Panc1 (cell line): ENCODE measurements around the gene ADGRV1.

Source experiments
- TCF7L2 ChIP-seq: IDR thresholded peaks from 2 replicates; pipeline ENCODE4 v1.6.1; 2011; ENCODE audit warnings: mild to moderate bottlenecking, low read depth, low read length, inconsistent platforms
- TF ChIP-seq, protein P1 (sequence below), 2 experiments: IDR thresholded peaks; 2 replicates each; pipeline ENCODE4 v1.6.1; 2011 to 2012; ENCODE audit warnings: low read depth in 2 of 2, control low read depth in 1 of 2, low read length in 1 of 2, mild to moderate bottlenecking in 1 of 2, moderate library complexity in 1 of 2; ENCODE audit not compliant: insufficient read depth in 1 of 2

GRCh38 chr5:91018200-91018599 lies 459.6 kb downstream of the ADGRV1 start:
- no peak for TF ChIP-seq TCF7L2
- TF ChIP-seq, protein P1, sequence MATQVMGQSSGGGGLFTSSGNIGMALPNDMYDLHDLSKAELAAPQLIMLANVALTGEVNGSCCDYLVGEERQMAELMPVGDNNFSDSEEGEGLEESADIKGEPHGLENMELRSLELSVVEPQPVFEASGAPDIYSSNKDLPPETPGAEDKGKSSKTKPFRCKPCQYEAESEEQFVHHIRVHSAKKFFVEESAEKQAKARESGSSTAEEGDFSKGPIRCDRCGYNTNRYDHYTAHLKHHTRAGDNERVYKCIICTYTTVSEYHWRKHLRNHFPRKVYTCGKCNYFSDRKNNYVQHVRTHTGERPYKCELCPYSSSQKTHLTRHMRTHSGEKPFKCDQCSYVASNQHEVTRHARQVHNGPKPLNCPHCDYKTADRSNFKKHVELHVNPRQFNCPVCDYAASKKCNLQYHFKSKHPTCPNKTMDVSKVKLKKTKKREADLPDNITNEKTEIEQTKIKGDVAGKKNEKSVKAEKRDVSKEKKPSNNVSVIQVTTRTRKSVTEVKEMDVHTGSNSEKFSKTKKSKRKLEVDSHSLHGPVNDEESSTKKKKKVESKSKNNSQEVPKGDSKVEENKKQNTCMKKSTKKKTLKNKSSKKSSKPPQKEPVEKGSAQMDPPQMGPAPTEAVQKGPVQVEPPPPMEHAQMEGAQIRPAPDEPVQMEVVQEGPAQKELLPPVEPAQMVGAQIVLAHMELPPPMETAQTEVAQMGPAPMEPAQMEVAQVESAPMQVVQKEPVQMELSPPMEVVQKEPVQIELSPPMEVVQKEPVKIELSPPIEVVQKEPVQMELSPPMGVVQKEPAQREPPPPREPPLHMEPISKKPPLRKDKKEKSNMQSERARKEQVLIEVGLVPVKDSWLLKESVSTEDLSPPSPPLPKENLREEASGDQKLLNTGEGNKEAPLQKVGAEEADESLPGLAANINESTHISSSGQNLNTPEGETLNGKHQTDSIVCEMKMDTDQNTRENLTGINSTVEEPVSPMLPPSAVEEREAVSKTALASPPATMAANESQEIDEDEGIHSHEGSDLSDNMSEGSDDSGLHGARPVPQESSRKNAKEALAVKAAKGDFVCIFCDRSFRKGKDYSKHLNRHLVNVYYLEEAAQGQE (IDR thresholded peaks at IDR 0.05; ENCODE audit: insufficient read depth in 1 of 2, low read depth in 2 of 2, low read length in 1 of 2), result no peak
